GM10248 (cell line): ENCODE measurements around the gene THOP1.

Source experiments
- CTCF ChIA-PET: fragments of 300-600 bp; sonication (Branson Sonifier 250); formaldehyde crosslinking; extraction: SDS; loops from one replicate; lab custom pipeline; 2021; ENCODE audit warnings: antibody characterized with exemption; lab: Yijun Ruan, JAX
- POLR2A ChIA-PET: fragments of 350-650 bp; sonication (Branson Sonifier 250); formaldehyde crosslinking; extraction: SDS; loops from one replicate; lab custom pipeline; 2020; ENCODE audit warnings: antibody characterized with exemption; lab: Yijun Ruan, JAX
- DNase-seq: peaks from one replicate; pipeline ENCODE4 v3.0.0; 2012; ENCODE audit errors: extremely low spot score
- TF ChIP-seq, protein P1 (sequence below): IDR thresholded peaks from 2 replicates; pipeline ENCODE4 v1.5.1; 2012; ENCODE audit warnings: mild to moderate bottlenecking, low read depth; ENCODE audit errors: extremely low read depth, missing control alignments, control extremely low read depth

THOP1 gene

DNA sequence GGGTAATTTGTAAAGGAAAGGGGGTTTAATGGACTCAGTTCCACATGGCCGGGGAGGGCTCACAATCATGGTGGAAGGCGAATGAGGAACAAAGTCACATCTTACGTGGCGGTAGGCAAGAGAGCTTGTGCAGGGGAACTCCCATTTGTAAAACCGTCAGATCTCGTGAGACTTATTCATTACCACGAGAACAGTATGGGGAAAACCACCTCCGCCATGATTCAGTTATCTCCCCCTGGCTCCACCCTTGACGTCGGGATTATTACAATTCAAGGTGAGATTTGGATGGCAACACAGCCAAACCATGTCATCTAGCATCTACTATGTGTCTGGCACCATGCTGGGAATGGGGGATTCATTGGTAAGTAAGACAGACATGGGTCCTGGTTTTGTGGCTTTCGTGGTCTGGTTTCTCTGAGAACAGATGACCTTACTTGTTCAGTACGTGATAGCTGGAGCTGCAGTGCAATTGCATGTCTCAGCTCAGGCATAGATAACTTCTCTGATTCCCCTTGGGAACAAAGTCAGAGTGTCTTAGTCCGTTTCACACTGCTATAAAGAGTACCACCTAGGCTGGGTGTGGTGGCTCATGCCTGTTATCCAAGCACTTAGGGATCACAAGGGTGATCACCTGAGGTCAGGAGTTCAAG lies 42.7 kb downstream of the THOP1 start:
- POLR2A ChIA-PET, result no interaction called here
- DNase-seq, result no peak
- TF ChIP-seq, protein P1, sequence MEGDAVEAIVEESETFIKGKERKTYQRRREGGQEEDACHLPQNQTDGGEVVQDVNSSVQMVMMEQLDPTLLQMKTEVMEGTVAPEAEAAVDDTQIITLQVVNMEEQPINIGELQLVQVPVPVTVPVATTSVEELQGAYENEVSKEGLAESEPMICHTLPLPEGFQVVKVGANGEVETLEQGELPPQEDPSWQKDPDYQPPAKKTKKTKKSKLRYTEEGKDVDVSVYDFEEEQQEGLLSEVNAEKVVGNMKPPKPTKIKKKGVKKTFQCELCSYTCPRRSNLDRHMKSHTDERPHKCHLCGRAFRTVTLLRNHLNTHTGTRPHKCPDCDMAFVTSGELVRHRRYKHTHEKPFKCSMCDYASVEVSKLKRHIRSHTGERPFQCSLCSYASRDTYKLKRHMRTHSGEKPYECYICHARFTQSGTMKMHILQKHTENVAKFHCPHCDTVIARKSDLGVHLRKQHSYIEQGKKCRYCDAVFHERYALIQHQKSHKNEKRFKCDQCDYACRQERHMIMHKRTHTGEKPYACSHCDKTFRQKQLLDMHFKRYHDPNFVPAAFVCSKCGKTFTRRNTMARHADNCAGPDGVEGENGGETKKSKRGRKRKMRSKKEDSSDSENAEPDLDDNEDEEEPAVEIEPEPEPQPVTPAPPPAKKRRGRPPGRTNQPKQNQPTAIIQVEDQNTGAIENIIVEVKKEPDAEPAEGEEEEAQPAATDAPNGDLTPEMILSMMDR, result no peak
- CTCF ChIA-PET, result interaction anchor here (1.0 kb wide), 1 partner anchor 9 kb away, joined by 3 read pairs; no protein-coding TSS in a partner anchor

DNA sequence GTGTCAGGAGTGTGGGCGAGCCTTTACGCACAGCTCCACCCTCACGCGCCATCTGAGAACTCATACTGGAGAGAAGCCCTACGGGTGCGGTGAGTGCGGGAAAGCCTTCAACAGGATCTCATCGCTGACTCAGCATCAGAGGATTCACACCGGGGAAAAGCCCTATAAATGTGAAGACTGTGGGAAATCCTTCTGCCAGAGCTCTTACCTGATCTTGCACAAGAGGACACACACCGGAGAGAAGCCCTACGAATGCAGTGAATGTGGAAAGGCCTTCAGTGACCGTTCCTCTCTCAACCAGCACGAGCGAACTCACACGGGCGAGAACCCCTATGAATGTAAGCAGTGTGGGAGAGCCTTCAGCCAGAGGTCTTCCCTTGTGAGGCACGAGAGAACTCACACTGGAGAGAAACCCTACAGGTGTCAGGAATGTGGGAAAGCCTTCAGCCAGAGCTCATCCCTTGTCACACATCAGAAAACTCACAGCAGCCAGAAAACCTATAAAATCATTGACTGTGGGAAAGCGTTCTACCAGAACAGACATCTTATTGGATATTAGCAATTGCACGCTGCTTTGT lies 49.1 kb downstream of the THOP1 start:
- POLR2A ChIA-PET, result no interaction called here
- TF ChIP-seq, protein P1, result no peak

DNA sequence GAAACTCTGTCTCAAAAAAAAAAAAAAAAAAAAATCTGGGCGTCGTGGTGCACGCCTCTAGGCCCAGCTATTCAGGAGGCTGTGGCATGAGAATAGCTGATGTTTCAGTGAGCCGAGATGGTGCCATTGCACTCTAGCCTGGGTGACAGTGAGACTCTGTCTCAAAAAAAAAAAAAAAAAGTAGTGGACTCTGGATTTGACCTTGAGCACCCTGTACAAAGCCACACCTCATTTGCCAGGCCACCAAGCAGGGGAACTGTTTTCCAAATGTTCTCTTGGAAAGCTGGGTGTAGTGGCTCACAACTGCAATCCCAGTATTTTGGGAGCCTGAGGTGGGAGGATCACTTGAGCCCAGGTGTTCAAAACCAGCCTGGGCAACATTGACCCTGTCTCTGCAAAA lies 52.1 kb downstream of the THOP1 start:
- CTCF ChIA-PET, result interaction anchor here (1.3 kb wide), 1 partner anchor 13 kb away, joined by 4 read pairs; no protein-coding TSS in a partner anchor
- POLR2A ChIA-PET, result no interaction called here

More for the DNA sequence above, 49.1 kb downstream of the THOP1 start:
- CTCF ChIA-PET, result interaction anchor here (0.8 kb wide), 1 partner anchor 15 kb away, joined by 3 read pairs; no protein-coding TSS in a partner anchor
- DNase-seq, result no peak

DNA sequence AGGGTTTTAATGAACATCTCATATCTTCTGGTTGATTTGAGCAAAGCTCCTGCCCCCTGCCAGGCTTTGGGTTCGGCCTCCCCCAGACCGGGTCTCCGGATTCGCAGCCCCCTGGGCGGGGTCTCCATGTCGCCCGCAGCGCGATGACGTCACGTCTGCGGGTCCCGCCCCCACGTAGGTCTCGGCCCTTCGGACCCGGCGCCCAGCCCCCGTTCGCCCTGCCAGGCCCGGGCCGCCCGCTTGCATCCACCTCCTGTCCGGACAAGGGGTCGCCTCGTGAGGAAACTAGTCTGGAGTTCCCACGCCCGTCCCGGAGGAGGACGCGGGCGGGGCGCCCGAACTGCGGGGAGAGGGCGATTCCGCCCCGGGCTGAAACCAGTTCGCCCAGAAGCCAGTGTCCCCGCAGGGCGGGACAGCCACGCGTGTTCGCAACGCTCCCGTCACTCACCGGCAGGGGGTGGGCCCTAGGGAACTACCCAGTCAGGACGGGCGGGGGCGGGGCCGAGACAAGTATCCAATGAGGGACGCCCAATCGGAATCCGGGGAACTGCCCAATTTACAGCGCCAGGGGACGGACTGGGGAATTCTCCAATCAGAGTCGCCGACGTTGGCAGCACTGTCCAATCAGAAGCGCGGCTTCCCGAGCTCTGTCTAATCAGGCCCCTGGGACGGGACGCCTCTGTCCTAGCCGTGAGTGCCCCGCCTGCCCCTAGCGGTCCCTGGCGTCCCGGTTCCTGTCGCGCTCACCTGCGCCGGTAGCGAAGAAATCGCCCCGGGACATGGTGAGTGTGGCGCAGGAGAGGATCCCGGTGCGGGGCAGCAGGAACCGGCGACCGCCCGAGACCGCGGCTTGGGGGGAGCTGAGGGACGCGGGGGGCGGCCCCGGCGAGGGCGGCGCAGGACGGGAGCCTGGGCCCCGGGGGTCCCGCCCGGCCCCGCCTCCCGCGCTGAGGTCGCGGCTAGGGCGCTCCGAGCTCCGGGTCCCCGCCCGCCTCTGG lies 55.8 kb downstream of the THOP1 start, which contains the start of gene ZNF555:
Gene ZNF555 (plus strand): TSS at position 682 of the 998 bp plus-strand sequence. CDS start 98 bp downstream, at position 780.
- CTCF ChIA-PET, result interaction anchor here (0.9 to 2.3 kb wide), 8 partner anchors 10 to 181 kb away, joined by 3 to 11 read pairs (median 4); no protein-coding TSS in a partner anchor

More for the DNA sequence above, 52.1 kb downstream of the THOP1 start:
- no peak for DNase-seq
- TF ChIP-seq, protein P1, result no peak

DNA sequence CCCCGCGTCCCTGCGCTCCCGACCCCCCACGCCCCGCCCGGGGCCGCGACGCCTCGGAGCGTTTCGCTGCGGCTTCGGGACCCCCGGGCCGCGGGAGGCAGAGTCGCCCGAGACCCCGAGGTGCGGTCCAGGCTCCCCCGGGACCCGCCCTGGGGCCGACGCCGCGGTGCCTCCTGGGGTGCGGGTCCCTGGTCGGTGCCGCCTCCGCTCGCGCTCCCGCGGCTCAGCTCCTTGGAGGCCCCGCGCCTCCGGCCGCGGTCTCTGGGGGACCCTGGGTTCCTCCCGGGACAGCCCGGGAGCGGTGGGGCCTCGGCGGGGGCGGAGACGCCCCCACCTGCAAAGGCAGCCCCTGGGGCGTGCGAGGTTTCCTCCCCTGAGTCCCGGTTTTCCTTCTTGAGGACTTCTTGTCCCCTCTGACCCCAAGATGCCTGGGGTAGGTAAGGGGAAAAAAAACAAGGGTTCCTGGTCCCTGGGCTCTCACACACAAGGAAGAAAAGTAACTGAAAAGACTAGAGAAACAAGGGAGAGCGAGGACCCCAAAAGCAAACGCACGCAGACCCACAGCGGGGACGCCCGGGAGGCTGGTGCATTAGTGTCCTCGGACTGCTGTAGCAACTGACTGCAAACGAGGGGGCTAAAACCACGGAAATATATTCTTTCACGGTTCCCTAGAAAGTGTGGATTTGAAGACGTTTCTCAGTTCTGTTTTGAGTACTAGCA lies 56.7 kb downstream of the THOP1 start:
- DNase-seq, result peak; percentile 28
- ChIA-PET CTCF (interaction anchor here (1.0 to 2.3 kb wide), 7 partner anchors 9 to 182 kb away, joined by 3 to 11 read pairs (median 4); no protein-coding TSS in a partner anchor), POLR2A (interaction anchor here (1.1 kb wide), 1 partner anchor 365 kb away, joined by 3 read pairs; no protein-coding TSS in a partner anchor)
- TF ChIP-seq, protein P1, result no peak

More for the DNA sequence above, 55.8 kb downstream of the THOP1 start, which contains the start of gene ZNF555:
- POLR2A ChIA-PET, result interaction anchor here (0.5 to 1.1 kb wide), 3 partner anchors 365 to 1146 kb away, joined by 3 to 5 read pairs (median 3); no protein-coding TSS in a partner anchor
- peak; percentile 99 for DNase-seq
- TF ChIP-seq, protein P1, result peak; percentile 52
